ENCODE results near the gene PRR12. TPM values are rescaled to one million over a fixed set of nuclear protein-coding genes. Genes with fewer than 3 reads are reported as not detected.

PRR12 gene
- total RNA-seq, 1 donor from 2014 or later: 32.0 TPM

GRCh38 chr19:49639401-49640112, 48.6 kb downstream of the PRR12 start:
- Histone ChIP-seq H3K27me3 (ENCODE audit: low read depth) (no peaks in the 10 kb centered on the region), H3K4me3 (peak overlapping the region; percentile 94), H3K27ac (peak overlapping the region; percentile 99), H3K4me1 (peaks cover 61% of the 10 kb centered on the region), H3K9me3 (no peaks in the 10 kb centered on the region), H3K36me3 (peaks cover 18% of the 10 kb centered on the region)
- intact Hi-C loops (cut with DNase I): no loop called here
- TF ChIP-seq CTCF (IDR thresholded peaks at IDR 0.05): no peak
- no peak for DNase-seq
- no peak for ATAC-seq

GRCh38 chr19:49640113-49640898, 49.3 kb downstream of the PRR12 start, which contains the start of gene RRAS:
Gene RRAS, minus strand, starts transcription at chr19:49640143. Its CDS starts 45 bp downstream, at chr19:49640098.
- peaks cover 62% of the 10 kb centered on the region for H3K4me1 ChIP-seq
- intact Hi-C loops (cut with DNase I): no loop called here
- H3K4me3 ChIP-seq: peak within 1 kb of the TSS; percentile 94
- TF ChIP-seq CTCF (IDR thresholded peaks at IDR 0.05): no peak
- peak; percentile 100 for DNase-seq
- peak; percentile 79 to 86 for ATAC-seq
- H3K36me3 ChIP-seq: peaks cover 17% of the 10 kb centered on the region
- H3K27me3 ChIP-seq (ENCODE audit: low read depth): no peaks in the 10 kb centered on the region
- no peaks in the 10 kb centered on the region for H3K9me3 ChIP-seq
- peak within 1 kb of the TSS; percentile 99 for H3K27ac ChIP-seq

GRCh38 chr19:49641688-49642491, 50.9 kb downstream of the PRR12 start, which contains the start of gene SCAF1:
Gene SCAF1, plus strand, starts transcription at chr19:49642209. Its CDS starts 2,818 bp downstream, at chr19:49645027.
- no peaks in the 10 kb centered on the region for H3K27me3 ChIP-seq (ENCODE audit: low read depth)
- H3K9me3 ChIP-seq: no peaks in the 10 kb centered on the region
- intact Hi-C loops (cut with DNase I): no loop called here
- peaks cover 19% of the 10 kb centered on the region for H3K36me3 ChIP-seq
- DNase-seq (peak; percentile 100), ATAC-seq (peak; percentile 84 to 92)
- H3K27ac ChIP-seq: peak within 1 kb of the TSS; percentile 99
- H3K4me3 ChIP-seq: peak within 1 kb of the TSS; percentile 94
- TF ChIP-seq CTCF (IDR thresholded peaks at IDR 0.05): no peak
- peaks cover 46% of the 10 kb centered on the region for H3K4me1 ChIP-seq

GRCh38 chr19:49642492-49643035, 51.6 kb downstream of the PRR12 start:
- TF ChIP-seq CTCF (IDR thresholded peaks at IDR 0.05): no peak
- H3K4me3 ChIP-seq: peak overlapping the region; percentile 94
- H3K9me3 ChIP-seq: no peaks in the 10 kb centered on the region
- H3K4me1 ChIP-seq: peaks cover 44% of the 10 kb centered on the region
- H3K36me3 ChIP-seq: peaks cover 26% of the 10 kb centered on the region
- H3K27ac ChIP-seq: peak overlapping the region; percentile 99
- DNase-seq (no peak), ATAC-seq (no peak)
- no peaks in the 10 kb centered on the region for H3K27me3 ChIP-seq (ENCODE audit: low read depth)
- intact Hi-C loops (cut with DNase I): no loop called here

GRCh38 chr19:49643466-49643865, 52.5 kb downstream of the PRR12 start:
- no peaks in the 10 kb centered on the region for H3K9me3 ChIP-seq
- H3K4me3 ChIP-seq: no peak overlapping the region
- ATAC-seq (no peak), DNase-seq (no peak)
- H3K27ac ChIP-seq: no peak overlapping the region
- no peak for TF ChIP-seq CTCF (IDR thresholded peaks at IDR 0.05)
- intact Hi-C loops (cut with DNase I): no loop called here
- H3K36me3 ChIP-seq: peaks cover 35% of the 10 kb centered on the region
- H3K4me1 ChIP-seq: peaks cover 40% of the 10 kb centered on the region
- no peaks in the 10 kb centered on the region for H3K27me3 ChIP-seq (ENCODE audit: low read depth)
